SU-DHL-6 (cell line): ENCODE results near the gene ZNF33B.

ENCODE experiments used
- H2AFZ ChIP-seq: fragments of 200-600 bp; sonication (generic); 2 replicates; pipeline ENCODE4 v1.6.1; 2014; ENCODE audit warnings: low read depth, mild to moderate bottlenecking, moderate library complexity, mixed read lengths, antibody characterized with exemption, low read length; ENCODE audit not compliant: severe bottlenecking
- H3F3A ChIP-seq: fragments of 200-600 bp; shearing (Covaris generic); 2 replicates; pipeline ENCODE4 v1.6.0; 2016; ENCODE audit warnings: antibody characterized with exemption, mild to moderate bottlenecking; ENCODE audit not compliant: insufficient read depth
- H3K27ac ChIP-seq: fragments of 200-600 bp; sonication (generic); 2 replicates; pipeline ENCODE4 v1.5.1; 2016; ENCODE audit warnings: low read depth, mild to moderate bottlenecking, low read length, moderate library complexity, mixed read lengths
- H3K27me3 ChIP-seq: fragments of 200-600 bp; sonication (generic), shearing (Covaris generic); 2 replicates; pipeline ENCODE4 v1.6.0; 2014; ENCODE audit warnings: mild to moderate bottlenecking, low read length
- H3K36me3 ChIP-seq: fragments of 200-600 bp; sonication (generic); 2 replicates; pipeline ENCODE4 v1.6.1; 2014; ENCODE audit warnings: mild to moderate bottlenecking, low read length, mixed read lengths
- H3K4me2 ChIP-seq: fragments of 300-600, 200-600 bp; shearing (Covaris generic), sonication (generic); 2 replicates; pipeline ENCODE4 v1.6.0; 2014; ENCODE audit warnings: low read length, low read depth, mild to moderate bottlenecking; ENCODE audit not compliant: poor library complexity, severe bottlenecking
- H3K4me3 ChIP-seq: fragments of 200-600 bp; sonication (generic); 2 replicates; pipeline ENCODE4 v1.5.1; 2014; ENCODE audit warnings: antibody characterized with exemption, low read length, mild to moderate bottlenecking, mixed read lengths; ENCODE audit not compliant: insufficient read depth, poor library complexity, severe bottlenecking
- H3K79me2 ChIP-seq: fragments of 200-600 bp; sonication (generic); 2 replicates; pipeline ENCODE4 v1.6.1; 2014; ENCODE audit warnings: mild to moderate bottlenecking, low read length, moderate library complexity; ENCODE audit not compliant: insufficient read depth
- H3K9ac ChIP-seq: fragments of 200-600 bp; sonication (generic); 2 replicates; pipeline ENCODE4 v1.7.0; 2014; ENCODE audit warnings: mild to moderate bottlenecking, low read length
- H3K9me2 ChIP-seq: fragments of 200-600 bp; sonication (generic); replicated peaks from 2 replicates; pipeline ENCODE4 v1.6.1; 2014; ENCODE audit warnings: low read length; ENCODE audit not compliant: insufficient read depth
- H3K9me3 ChIP-seq: fragments of 200-600 bp; sonication (generic); 2 replicates; pipeline ENCODE4 v1.6.1; 2014; ENCODE audit warnings: low read length, mixed read lengths; ENCODE audit not compliant: insufficient read depth
- H4K20me1 ChIP-seq: fragments of 200-600 bp; sonication (generic); 2 replicates; pipeline ENCODE4 v1.6.1; 2014; ENCODE audit warnings: low read depth, mild to moderate bottlenecking, antibody characterized with exemption, low read length, moderate library complexity, mixed read lengths
- CTCF ChIP-seq: fragments of 200-600 bp; sonication (generic); IDR thresholded peaks from one replicate; pipeline ENCODE4 v1.5.1; 2017; ENCODE audit warnings: antibody characterized with exemption, mild to moderate bottlenecking, low read length, moderate library complexity; ENCODE audit not compliant: insufficient read depth, poor library complexity, severe bottlenecking
- EZH2phosphoT487 ChIP-seq: fragments of 200-600 bp; sonication (generic), shearing (Covaris generic); conservative IDR thresholded peaks from 2 replicates; pipeline ENCODE4 v1.6.1; 2018; ENCODE audit warnings: mild to moderate bottlenecking, antibody characterized with exemption, low read length, moderate library complexity, mixed read lengths

ZNF33B gene

GRCh38 chr10:42654419-42654818, 16.0 kb upstream of the ZNF33B start:
- Histone ChIP-seq H2AFZ (no peak overlapping the region), H3K27ac (no peak overlapping the region), H3K4me3 (no peak overlapping the region), H3K79me2 (no peaks in the 10 kb centered on the region), H3F3A (no peaks in the 10 kb centered on the region), H3K27me3 (no peaks in the 10 kb centered on the region), H3K9me3 (no peaks in the 10 kb centered on the region), H3K9me2 (no peaks in the 10 kb centered on the region), H3K36me3 (no peaks in the 10 kb centered on the region), H3K9ac (no peak overlapping the region), H3K4me2 (no peak overlapping the region), H4K20me1 (no peaks in the 10 kb centered on the region)
- TF ChIP-seq EZH2phosphoT487 (no peak), CTCF (no peak)

- no peak overlapping the region for H2AFZ ChIP-seq
- H3K4me2 ChIP-seq, result no peak overlapping the region
- no peaks in the 10 kb centered on the region for H3K9me2 ChIP-seq
- H3K9ac ChIP-seq, result no peak overlapping the region
- no peaks in the 10 kb centered on the region for H4K20me1 ChIP-seq
- TF ChIP-seq CTCF, result no peak
- no peak for TF ChIP-seq EZH2phosphoT487
- H3K27me3 ChIP-seq, result no peaks in the 10 kb centered on the region
- no peaks in the 10 kb centered on the region for H3K79me2 ChIP-seq
- H3K27ac ChIP-seq, result no peak overlapping the region
- no peaks in the 10 kb centered on the region for H3K36me3 ChIP-seq
- H3K4me3 ChIP-seq, result no peak overlapping the region
- H3K9me3 ChIP-seq, result no peaks in the 10 kb centered on the region
- H3F3A ChIP-seq, result no peaks in the 10 kb centered on the region
Measured at GRCh38 chr10:42652858-42653257, 14.5 kb upstream of the ZNF33B start.

GRCh38 chr10:42650374-42650773, 12.0 kb upstream of the ZNF33B start:
- no peaks in the 10 kb centered on the region for H3K9me3 ChIP-seq
- H3F3A ChIP-seq, result no peaks in the 10 kb centered on the region
- no peaks in the 10 kb centered on the region for H4K20me1 ChIP-seq
- no peak overlapping the region for H2AFZ ChIP-seq
- no peaks in the 10 kb centered on the region for H3K79me2 ChIP-seq
- no peak overlapping the region for H3K4me2 ChIP-seq
- no peak overlapping the region for H3K9ac ChIP-seq
- H3K9me2 ChIP-seq, result no peaks in the 10 kb centered on the region
- no peak overlapping the region for H3K27ac ChIP-seq
- H3K4me3 ChIP-seq, result no peak overlapping the region
- no peaks in the 10 kb centered on the region for H3K36me3 ChIP-seq
- TF ChIP-seq EZH2phosphoT487, result no peak
- no peak for TF ChIP-seq CTCF
- no peaks in the 10 kb centered on the region for H3K27me3 ChIP-seq
